ENCODE data around the gene SRD5A3.

Gene SRD5A3

DNA sequence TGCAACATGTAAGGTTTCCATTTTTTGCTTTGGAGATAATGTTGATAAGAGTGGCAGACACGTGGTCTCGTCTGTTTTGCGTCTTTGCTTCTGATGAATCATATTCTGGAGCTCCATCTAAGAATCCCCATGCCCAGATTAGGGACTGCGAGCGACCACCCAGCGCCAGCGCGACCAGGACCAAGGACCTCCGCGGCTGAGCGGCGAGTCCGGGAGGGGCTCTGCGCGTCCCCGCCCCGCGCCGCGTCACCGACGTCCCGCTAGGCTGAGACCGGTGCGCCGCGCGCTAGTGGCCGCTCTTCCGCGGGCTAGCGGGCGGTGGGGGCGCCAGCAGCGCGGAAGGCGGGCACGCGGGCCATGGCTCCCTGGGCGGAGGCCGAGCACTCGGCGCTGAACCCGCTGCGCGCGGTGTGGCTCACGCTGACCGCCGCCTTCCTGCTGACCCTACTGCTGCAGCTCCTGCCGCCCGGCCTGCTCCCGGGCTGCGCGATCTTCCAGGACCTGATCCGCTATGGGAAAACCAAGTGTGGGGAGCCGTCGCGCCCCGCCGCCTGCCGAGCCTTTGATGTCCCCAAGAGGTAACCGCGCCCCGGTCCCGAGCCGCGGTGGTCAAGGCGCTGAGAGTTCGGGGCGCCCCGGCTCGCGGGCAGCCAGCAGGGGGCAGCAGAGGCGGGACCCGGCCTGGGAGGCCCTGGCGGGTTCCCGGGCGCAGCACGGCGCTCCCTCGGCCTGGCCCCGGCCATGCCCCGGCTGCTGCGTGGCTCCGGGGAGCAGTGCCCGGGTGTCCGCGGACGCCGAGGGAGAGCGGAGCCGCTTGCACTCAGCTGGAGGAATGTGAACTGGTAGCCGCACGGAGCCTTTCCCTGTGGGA is at the start of gene SRD5A3:
TSS of gene SRD5A3 (plus strand) at position 263 of the 871 bp plus-strand sequence. CDS start at position 358, 95 bp downstream.
- no peak for TF ChIP-seq EZH2phosphoT487 (IDR thresholded peaks at IDR 0.05; ENCODE audit: low read depth)
- TF ChIP-seq, protein P1, sequence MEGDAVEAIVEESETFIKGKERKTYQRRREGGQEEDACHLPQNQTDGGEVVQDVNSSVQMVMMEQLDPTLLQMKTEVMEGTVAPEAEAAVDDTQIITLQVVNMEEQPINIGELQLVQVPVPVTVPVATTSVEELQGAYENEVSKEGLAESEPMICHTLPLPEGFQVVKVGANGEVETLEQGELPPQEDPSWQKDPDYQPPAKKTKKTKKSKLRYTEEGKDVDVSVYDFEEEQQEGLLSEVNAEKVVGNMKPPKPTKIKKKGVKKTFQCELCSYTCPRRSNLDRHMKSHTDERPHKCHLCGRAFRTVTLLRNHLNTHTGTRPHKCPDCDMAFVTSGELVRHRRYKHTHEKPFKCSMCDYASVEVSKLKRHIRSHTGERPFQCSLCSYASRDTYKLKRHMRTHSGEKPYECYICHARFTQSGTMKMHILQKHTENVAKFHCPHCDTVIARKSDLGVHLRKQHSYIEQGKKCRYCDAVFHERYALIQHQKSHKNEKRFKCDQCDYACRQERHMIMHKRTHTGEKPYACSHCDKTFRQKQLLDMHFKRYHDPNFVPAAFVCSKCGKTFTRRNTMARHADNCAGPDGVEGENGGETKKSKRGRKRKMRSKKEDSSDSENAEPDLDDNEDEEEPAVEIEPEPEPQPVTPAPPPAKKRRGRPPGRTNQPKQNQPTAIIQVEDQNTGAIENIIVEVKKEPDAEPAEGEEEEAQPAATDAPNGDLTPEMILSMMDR (IDR thresholded peaks at IDR 0.05; ENCODE audit: low read depth, low read length): peak; percentile 81
- no peaks in the 10 kb centered on the region for H4K20me1 ChIP-seq (ENCODE audit: insufficient read depth, low read length)
- peak within 1 kb of the TSS; percentile 100 for H2AFZ ChIP-seq (ENCODE audit: low read depth, low read length)
- no peaks in the 10 kb centered on the region for H3K27me3 ChIP-seq (ENCODE audit: low read depth, low read length)
- peaks cover 15% of the 10 kb centered on the region for H3K4me1 ChIP-seq (ENCODE audit: low read length)
- peak within 1 kb of the TSS; percentile 92 for H3K4me2 ChIP-seq (ENCODE audit: low read length)
- peak within 1 kb of the TSS; percentile 91 for H3K4me3 ChIP-seq (ENCODE audit: low read length)
- H3K9me3 ChIP-seq (ENCODE audit: insufficient read depth, low read length): no peaks in the 10 kb centered on the region
- peak within 1 kb of the TSS; percentile 77 for H3K27ac ChIP-seq (ENCODE audit: low read length)
- H3K79me2 ChIP-seq (ENCODE audit: low read length): peaks cover 8% of the 10 kb centered on the region; the same call in 1 of the 2 replicates
- H3K36me3 ChIP-seq (replicated peaks; ENCODE audit: low read depth, low read length): no peaks in the 10 kb centered on the region
- H3K9ac ChIP-seq (ENCODE audit: low read length): peak within 1 kb of the TSS; percentile 94

DNA sequence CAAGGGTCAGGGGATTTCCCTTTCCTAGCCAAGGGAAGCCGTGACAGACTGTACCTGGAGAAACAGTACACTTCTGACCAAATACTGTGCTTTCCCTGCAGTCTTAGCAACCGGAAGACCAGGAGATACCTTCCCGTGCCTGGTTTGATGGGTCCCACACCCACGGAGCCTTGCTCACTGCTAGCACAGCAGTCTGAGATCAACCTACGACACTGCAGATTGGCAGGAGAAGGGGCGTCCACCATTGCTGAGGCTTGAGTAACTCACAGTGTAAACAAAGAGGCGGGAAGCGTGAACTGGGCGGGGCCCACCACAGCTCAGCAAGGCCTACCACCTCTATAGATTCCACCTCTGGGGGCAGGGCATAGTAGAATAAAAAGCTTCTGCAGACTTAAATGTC is 48.7 kb upstream of the SRD5A3 start:
- H3K9me3 ChIP-seq (ENCODE audit: insufficient read depth, low read length): no peaks in the 10 kb centered on the region
- H3K4me1 ChIP-seq (ENCODE audit: low read length): no peaks in the 10 kb centered on the region
- H4K20me1 ChIP-seq (ENCODE audit: insufficient read depth, low read length): no peaks in the 10 kb centered on the region
- H3K27me3 ChIP-seq (ENCODE audit: low read depth, low read length): no peaks in the 10 kb centered on the region
- TF ChIP-seq EZH2phosphoT487 (IDR thresholded peaks at IDR 0.05; ENCODE audit: low read depth): no peak
- TF ChIP-seq, protein P1 (IDR thresholded peaks at IDR 0.05; ENCODE audit: low read depth, low read length): no peak
- no peaks in the 10 kb centered on the region for H3K36me3 ChIP-seq (replicated peaks; ENCODE audit: low read depth, low read length)
- H3K27ac ChIP-seq (ENCODE audit: low read length): no peak overlapping the region
- H3K9ac ChIP-seq (ENCODE audit: low read length): no peak overlapping the region
- H3K4me2 ChIP-seq (ENCODE audit: low read length): no peak overlapping the region
- H3K4me3 ChIP-seq (ENCODE audit: low read length): no peak overlapping the region
- no peaks in the 10 kb centered on the region for H3K79me2 ChIP-seq (ENCODE audit: low read length)
- H2AFZ ChIP-seq (ENCODE audit: low read depth, low read length): no peak overlapping the region

DNA sequence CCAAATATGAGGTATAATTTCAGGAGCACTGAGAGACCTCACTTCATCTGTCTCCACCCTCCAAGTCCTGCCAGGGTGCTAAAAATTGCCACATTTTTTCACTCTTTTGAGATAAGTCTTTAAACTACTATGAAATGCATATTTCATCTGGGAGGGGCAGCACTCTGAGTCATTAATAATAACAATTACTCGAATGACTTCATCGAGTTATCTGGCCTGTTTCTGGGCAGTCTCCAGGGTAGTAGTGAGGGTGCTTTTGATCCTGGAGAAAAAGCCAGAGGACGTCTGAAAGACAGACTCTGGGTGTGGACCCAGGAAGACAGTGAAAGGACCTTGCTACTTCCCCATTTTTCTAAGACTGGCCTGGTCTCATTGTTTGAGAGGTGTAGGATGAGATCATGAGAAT is 42.3 kb upstream of the SRD5A3 start:
- Histone ChIP-seq H3K9ac (ENCODE audit: low read length) (no peak overlapping the region), H2AFZ (ENCODE audit: low read depth, low read length) (no peak overlapping the region), H3K36me3 (replicated peaks; ENCODE audit: low read depth, low read length) (no peaks in the 10 kb centered on the region), H3K4me2 (ENCODE audit: low read length) (no peak overlapping the region), H3K4me3 (ENCODE audit: low read length) (no peak overlapping the region), H3K27ac (ENCODE audit: low read length) (no peak overlapping the region), H3K79me2 (ENCODE audit: low read length) (no peaks in the 10 kb centered on the region), H3K9me3 (ENCODE audit: insufficient read depth, low read length) (no peaks in the 10 kb centered on the region), H3K27me3 (ENCODE audit: low read depth, low read length) (no peaks in the 10 kb centered on the region), H4K20me1 (ENCODE audit: insufficient read depth, low read length) (no peaks in the 10 kb centered on the region), H3K4me1 (ENCODE audit: low read length) (no peaks in the 10 kb centered on the region)
- TF ChIP-seq, protein P1 (IDR thresholded peaks at IDR 0.05; ENCODE audit: low read depth, low read length): no peak
- no peak for TF ChIP-seq EZH2phosphoT487 (IDR thresholded peaks at IDR 0.05; ENCODE audit: low read depth)

DNA sequence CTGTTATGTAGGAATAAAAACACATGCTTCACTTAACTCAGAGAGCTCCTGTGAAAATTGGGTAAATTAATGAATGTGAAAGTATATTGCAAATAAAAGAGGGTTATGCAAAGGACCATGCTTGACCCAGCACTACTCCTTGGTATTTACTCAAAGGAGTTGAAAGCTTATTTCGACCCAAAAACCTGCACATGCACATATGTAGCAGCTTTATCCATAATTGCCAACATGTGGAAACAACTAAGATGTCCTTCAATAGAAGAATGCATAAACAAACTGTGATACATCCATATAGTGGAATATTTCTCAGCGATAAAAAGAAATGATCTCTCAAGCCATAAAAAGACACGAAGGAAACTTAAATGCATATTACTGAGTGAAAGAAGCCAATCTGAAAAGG is 41.7 kb upstream of the SRD5A3 start:
- no peaks in the 10 kb centered on the region for H3K79me2 ChIP-seq (ENCODE audit: low read length)
- no peaks in the 10 kb centered on the region for H4K20me1 ChIP-seq (ENCODE audit: insufficient read depth, low read length)
- H2AFZ ChIP-seq (ENCODE audit: low read depth, low read length): no peak overlapping the region
- TF ChIP-seq, protein P1 (IDR thresholded peaks at IDR 0.05; ENCODE audit: low read depth, low read length): no peak
- TF ChIP-seq EZH2phosphoT487 (IDR thresholded peaks at IDR 0.05; ENCODE audit: low read depth): no peak
- no peak overlapping the region for H3K4me2 ChIP-seq (ENCODE audit: low read length)
- H3K4me1 ChIP-seq (ENCODE audit: low read length): no peaks in the 10 kb centered on the region
- no peak overlapping the region for H3K4me3 ChIP-seq (ENCODE audit: low read length)
- no peaks in the 10 kb centered on the region for H3K9me3 ChIP-seq (ENCODE audit: insufficient read depth, low read length)
- no peaks in the 10 kb centered on the region for H3K36me3 ChIP-seq (replicated peaks; ENCODE audit: low read depth, low read length)
- no peaks in the 10 kb centered on the region for H3K27me3 ChIP-seq (ENCODE audit: low read depth, low read length)
- no peak overlapping the region for H3K27ac ChIP-seq (ENCODE audit: low read length)
- H3K9ac ChIP-seq (ENCODE audit: low read length): no peak overlapping the region
